GM19455 (cell line): Measurements from ENCODE around the gene DDT.
"Not testable (repeated sequence)": the region's sequence is repeated elsewhere in the genome, so short reads cannot be mapped to it uniquely, and the experiment has no call there.

Source experiments
- ATAC-seq: cut with Tn5 transposase; IDR thresholded peaks from one replicate; pipeline ENCODE4 v1.9.1; 2021; ENCODE audit not compliant: unreplicated experiment

The DDT gene

DNA sequence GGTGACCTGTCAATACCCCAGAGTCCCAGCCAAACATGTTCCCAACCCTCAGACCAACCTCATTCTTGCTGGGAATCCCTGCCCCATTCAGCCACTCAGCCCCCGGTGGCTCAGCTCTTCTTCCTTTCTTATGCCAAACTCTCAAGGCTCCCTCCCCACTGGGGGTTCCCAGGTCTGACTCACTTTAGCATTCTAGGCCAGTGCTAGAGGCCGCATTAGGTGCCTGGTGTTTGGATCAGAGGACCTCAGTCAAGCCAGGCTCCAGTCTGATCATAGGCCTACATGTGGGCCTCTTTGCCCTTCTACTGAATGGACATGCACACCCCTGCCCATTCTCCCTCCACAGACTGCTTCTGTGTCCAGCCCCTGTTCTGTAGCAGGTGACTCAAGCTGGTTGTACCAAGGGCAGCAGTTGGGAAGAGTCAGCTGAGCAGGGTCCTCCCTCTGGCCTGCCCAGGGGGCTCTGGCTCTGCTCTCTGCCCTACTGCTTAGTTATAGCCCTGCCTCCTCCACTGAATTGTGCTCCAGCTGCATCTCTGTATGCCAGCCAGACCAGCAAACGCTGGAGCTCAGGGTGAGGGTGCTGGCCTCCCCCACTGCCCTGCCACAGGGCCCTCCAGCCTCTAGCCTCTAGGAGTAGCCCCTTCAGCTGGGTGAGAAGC is 15.5 kb upstream of the DDT start:
- ATAC-seq = not testable (repeated sequence)

DNA sequence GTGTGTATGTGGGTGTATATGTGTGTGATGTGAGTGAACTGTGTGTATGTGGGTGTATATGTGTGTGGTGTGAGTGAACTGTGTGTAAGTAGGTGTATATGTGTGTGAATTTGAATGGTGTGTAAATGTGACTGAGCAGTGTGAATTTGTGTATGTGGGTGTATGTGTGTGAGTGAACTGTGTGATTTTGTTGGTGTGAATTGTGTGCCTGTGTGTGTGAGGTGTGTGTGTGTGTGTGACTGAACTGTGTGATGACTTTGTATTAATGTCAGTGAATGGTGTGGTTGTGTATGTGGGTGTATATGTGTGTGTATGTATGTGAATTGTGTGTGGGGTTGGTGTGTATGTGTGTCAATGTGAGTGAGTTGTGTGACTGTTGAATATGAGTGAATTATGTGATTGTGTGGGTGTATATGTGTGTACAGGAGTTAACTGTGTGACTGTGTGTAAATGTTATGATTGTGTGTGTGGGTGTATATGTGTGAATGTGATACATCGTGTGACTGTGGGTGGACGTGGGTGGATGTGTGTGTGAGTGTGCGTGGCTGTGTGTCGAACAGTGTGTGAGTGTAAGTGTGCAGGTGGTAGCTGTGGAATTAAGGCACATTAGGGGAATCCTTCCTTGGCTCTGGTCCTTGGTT is 12.4 kb upstream of the DDT start:
- not testable (repeated sequence) for ATAC-seq

- ATAC-seq = not testable (repeated sequence)
These were observed 11.8 kb upstream of the DDT start for GRCh38 chr22:23986089-23986488.

DNA sequence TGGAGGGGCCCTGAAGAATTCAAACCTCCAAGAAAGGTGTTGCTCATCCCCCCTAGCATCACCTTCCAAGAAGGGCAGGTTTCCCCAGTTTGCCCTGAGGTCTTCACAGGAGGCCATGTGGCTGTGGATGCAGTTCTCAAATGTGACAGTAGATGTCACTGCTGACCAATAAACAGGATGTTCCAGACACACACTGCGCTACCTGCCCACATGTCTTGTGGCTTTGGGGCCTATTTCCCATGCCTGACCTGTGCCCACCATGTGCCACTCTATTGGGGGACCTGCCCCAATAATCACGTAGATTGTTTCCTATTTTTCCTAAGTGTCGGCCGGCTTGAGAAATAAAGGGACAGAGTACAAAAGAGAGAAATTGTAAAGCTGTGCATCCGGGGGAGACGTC is 10.2 kb upstream of the DDT start:
- ATAC-seq = no peak

- not testable (repeated sequence) for ATAC-seq
These were observed 6.3 kb upstream of the DDT start for GRCh38 chr22:23980567-23980966.

DNA sequence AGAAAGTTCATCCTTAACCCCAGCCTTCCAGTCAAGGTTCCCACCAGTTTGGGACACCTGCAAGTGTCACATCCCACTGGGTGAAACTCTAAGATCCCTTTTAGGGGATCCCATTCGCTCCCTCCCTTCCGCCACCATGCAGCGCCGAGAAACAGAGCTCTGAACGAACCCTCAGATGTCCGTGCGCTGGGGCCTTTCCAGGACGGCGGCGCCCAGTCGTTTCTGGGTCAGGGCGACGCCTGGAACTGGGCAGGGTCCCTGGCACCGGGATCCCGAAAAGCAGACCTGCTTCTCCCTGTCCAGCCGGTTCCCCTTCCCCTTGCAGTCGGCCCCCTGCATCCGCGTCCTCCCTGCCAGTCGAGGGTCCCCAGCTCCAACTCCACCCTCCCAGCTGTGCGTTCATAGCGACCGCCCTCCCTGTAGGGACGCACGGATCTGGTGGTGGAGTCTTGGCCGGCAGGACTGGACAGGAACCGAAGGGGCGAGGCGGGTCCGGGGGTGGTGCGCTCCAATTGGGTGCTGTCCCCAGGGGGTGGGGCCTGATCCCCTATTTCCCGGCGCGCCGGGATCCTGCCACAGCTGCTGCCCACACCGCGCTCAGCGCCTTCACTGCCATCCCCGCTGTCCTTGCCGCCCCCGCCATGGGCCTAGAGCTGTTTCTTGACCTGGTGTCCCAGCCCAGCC is 5.5 kb upstream of the DDT start, which contains the start of gene GSTT2:
TSS of gene GSTT2 (plus strand) at position 578 of the 684 bp plus-strand sequence.
- ATAC-seq = not testable (repeated sequence)

DNA sequence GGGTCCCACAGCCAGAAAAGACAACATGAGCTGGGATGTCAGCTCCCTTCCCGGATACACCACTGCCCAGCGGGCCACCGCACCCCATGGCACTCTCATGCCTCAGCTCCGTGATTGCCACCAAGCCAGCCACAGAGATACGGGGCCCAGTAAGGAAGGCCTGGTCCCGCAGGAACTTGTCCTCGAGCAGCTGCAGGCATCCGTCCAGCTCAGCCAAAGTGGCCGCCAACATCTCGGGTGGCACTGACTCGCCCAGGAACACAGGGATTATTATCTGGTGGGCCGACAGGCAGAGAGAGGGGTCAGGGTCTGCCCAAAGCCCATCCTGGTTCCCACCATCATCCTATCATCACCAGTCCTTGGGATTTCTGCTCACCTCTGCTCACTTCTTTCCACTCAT is 3.1 kb upstream of the DDT start:
- not testable (repeated sequence) for ATAC-seq

DNA sequence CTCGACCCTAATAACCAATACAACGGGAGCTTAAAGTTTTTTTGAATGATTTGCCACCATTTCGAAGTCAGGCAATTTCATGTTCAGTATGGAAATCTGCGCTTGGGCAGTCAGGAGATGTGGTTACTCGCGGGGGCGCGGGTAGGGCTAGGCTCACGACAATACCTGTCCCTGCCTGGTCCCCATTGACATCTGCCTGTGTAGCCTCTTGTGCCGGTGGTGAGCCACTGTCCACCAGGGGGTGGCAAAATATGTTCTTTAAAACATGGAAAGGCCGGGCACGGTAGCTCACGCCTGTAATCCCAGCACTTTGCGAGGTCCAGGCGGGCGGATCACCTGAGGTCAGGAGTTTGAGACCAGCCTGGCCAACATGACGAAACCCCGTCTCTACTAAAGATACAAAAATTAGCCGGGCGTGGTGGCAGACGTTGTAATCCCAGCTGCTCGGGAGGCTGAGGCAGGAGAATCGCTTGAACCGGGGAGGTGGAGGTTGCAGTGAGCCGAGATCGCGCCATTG is 653 bp upstream of the DDT start:
- ATAC-seq = not testable (repeated sequence)

DNA sequence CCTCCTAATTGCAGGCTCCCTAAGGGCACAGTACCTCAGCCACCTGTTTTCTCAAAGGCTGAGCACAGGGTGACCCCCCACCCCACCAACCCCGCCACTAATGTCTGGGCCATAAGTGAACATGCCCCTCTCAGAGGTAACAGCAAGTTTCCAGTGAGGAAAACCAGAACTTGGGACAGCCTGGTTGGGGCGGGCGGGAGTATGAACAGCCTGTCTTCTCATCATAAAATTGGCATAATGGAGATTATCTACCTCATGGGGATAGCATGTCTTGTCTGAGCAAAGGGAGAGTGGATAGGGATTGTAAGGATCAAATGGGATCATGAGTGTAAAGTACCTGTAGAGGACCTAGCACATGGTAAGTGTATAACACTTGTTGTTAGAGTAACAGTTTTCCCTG is 2.3 kb downstream of the DDT start:
- not testable (repeated sequence) for ATAC-seq

DNA sequence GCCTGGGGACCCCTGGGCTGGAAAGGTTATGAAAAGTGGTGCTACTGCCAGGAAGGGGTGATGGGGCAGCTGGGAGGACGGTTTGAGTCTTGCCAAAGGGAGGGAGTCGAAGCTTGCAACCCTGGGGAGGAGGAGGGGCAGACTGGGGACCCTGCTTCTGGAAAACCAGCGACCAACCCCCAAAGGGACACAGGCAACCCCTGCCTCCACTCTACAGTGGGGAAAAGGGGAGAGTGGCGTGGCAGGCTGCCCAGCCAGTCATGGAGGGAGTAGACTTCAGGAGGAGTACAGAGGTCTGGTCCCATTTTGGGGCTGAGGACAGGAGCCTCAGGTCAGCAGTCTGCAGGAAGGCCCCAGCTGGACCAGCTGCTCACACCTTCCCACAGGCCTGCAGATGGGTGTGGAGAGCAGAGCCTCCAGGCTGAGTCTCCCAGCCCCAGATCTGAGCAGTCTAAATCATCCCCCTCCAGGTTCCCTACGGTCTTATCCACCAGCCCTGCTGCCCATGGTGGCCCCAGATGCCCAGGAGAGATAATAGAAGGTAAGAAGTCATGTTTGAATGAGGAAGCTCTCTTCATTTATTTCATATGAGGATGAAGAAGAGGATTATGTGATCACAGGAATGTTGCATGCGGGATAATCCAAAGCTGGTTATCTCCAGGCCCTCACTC is 3.3 kb downstream of the DDT start:
- ATAC-seq = no peak

- no peak for ATAC-seq
These were observed 4.0 kb downstream of the DDT start for GRCh38 chr22:23970201-23970641.

DNA sequence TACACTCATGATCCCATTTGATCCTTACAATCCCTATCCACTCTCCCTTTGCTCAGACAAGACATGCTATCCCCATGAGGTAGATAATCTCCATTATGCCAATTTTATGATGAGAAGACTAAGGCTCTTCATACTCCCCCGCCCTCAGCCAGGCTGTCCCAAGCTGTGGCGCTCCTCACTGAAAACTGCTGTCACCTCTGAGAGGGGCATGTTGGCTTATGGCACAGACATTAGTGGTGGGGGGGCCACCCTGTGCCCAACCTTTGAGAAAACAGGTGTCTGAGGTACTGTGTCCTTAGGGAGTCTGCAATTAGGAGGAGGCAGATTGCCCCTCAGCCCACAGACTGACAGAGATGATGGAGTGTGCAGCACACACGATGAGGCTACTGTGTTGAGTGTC is 5.2 kb downstream of the DDT start:
- ATAC-seq = no peak

DNA sequence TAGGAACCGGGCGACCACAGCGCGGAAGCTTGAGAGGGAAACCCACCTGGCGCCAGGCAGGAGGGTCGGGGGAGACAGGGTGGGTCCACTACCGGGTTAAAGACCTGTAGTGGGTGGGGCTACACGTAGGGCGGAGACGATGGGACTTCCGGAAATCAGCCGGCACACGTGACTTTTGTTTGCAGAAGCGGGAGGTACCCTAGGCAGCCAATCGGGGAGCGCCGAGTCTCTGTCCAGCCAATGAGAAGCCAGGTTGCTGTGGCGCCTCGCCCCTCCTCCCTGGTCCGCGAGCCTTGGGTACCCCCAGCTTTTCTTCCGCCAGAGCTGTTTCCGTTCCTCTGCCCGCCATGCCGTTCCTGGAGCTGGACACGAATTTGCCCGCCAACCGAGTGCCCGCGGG is 7.7 kb downstream of the DDT start, which contains the start of gene DDTL:
TSS of gene DDTL (plus strand) at position 321 of the 400 bp plus-strand sequence. CDS start at position 348, 27 bp downstream.
- peak; percentile 92 for ATAC-seq

DNA sequence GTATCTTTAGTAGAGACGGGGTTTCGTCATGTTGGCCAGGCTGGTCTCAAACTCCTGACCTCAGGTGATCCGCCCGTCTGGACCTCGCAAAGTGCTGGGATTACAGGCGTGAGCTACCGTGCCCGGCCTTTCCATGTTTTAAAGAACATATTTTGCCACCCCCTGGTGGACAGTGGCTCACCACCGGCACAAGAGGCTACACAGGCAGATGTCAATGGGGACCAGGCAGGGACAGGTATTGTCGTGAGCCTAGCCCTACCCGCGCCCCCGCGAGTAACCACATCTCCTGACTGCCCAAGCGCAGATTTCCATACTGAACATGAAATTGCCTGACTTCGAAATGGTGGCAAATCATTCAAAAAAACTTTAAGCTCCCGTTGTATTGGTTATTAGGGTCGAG is 8.1 kb downstream of the DDT start:
- ATAC-seq = peak; percentile 31

DNA sequence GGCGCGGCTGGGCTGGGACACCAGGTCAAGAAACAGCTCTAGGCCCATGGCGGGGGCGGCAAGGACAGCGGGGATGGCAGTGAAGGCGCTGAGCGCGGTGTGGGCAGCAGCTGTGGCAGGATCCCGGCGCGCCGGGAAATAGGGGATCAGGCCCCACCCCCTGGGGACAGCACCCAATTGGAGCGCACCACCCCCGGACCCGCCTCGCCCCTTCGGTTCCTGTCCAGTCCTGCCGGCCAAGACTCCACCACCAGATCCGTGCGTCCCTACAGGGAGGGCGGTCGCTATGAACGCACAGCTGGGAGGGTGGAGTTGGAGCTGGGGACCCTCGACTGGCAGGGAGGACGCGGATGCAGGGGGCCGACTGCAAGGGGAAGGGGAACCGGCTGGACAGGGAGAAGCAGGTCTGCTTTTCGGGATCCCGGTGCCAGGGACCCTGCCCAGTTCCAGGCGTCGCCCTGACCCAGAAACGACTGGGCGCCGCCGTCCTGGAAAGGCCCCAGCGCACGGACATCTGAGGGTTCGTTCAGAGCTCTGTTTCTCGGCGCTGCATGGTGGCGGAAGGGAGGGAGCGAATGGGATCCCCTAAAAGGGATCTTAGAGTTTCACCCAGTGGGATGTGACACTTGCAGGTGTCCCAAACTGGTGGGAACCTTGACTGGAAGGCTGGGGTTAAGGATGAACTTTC is 13.0 kb downstream of the DDT start, which contains the start of gene GSTT2B:
TSS of gene GSTT2B (minus strand) at position 112 of the 688 bp plus-strand sequence. CDS start at position 48, 64 bp downstream.
- ATAC-seq = not testable (repeated sequence)

GRCh38 chr22:23956301-23956900 is 17.8 kb downstream of the DDT start:
- ATAC-seq = not testable (repeated sequence)

DNA sequence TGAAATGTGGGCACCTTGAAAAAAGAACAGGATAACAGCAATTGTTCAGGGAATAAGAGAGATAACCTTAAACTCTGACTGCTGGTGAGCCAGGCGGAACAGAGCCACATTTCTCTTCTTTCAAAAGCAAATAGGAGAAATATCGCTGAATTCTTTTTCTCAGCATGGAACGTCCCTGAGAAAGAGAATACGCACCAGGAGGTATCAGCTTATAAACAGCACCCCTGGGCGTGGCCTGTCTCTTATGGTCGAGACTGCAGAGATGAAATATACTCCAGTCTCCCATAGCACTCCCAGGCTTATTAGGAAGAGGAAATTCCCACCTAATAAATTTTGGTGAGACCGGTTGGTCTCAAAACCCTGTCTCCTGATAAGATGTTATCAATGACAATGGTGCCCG is 18.4 kb downstream of the DDT start:
- ATAC-seq = not testable (repeated sequence)

DNA sequence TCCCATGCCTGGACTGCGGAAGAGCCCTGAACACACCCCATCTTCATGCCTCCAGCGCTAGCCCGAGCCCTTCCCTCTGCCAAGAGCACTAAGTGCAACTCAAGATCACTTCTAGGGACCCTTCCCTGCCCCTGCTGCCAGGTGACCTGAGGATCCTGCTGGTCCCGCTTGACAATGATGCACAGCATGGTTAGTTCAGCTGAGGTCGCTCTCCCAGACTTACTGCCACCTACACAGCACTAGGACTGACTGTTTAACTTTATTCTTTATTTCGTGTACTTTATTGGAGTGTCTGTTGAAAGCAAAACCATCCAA is 19.3 kb downstream of the DDT start:
- not testable (repeated sequence) for ATAC-seq

GRCh38 chr22:23954193-23954990 is 19.8 kb downstream of the DDT start:
- not testable (repeated sequence) for ATAC-seq
